Heart right ventricle (tissue), 16 donors: ENCODE measurements around the gene SUFU. TPM values are rescaled to one million over a fixed set of nuclear protein-coding genes. Genes with fewer than 3 reads are reported as not detected.
A peak's percentile ranks its signal among the peaks of the same experiment; 100 is the strongest.

Source experiments
- ATAC-seq, 8 donors: fragments of 200-7000 bp; cut with Tn5 transposase; one replicate each; pipeline ENCODE4 v1.9.1; 2020; ENCODE audit warnings: mild to moderate bottlenecking in 8 of 8, moderate library complexity in 8 of 8, moderate number of reproducible peaks in 1 of 8
- DNase-seq, 2 donors: peaks; one replicate each; pipeline ENCODE4 v3.0.0-alpha.2; 2020
- H3K27ac ChIP-seq, 10 donors: fragments of 200-600 bp; sonication (generic) in 2 of 10; one replicate each; pipeline versions ENCODE4 v1.5.0 to v1.8.0; 2020 to 2022; ENCODE audit warnings: mild to moderate bottlenecking in 3 of 10
- H3K27me3 ChIP-seq, 7 donors: fragments of 200-600 bp; one replicate each; pipeline ENCODE4 v1.8.0; 2021 to 2022; ENCODE audit warnings: mild to moderate bottlenecking in 2 of 7
- H3K36me3 ChIP-seq, 9 donors: fragments of 200-600 bp; sonication (generic) in 1 of 9; one replicate each; pipeline versions ENCODE4 v1.5.0 to v1.8.0; 2020 to 2022; ENCODE audit warnings: mild to moderate bottlenecking in 2 of 9
- H3K4me1 ChIP-seq, 9 donors: fragments of 200-600 bp; sonication (generic) in 1 of 9; one replicate each; pipeline versions ENCODE4 v1.5.0 to v1.8.0; 2020 to 2022; ENCODE audit warnings: mild to moderate bottlenecking in 4 of 9
- H3K4me3 ChIP-seq, 10 donors: fragments of 200-600 bp; sonication (generic) in 2 of 10; one replicate each; pipeline versions ENCODE4 v1.5.0 to v1.8.0; 2020 to 2022; ENCODE audit warnings: mild to moderate bottlenecking in 7 of 10, moderate library complexity in 2 of 10
- H3K9me3 ChIP-seq, 11 donors: fragments of 200-600 bp in 10 of 11; sonication (generic) in 2 of 11; one replicate each; pipeline versions ENCODE4 v1.5.0 to v1.8.0; 2013 to 2022; ENCODE audit warnings: mild to moderate bottlenecking in 2 of 11, control low read depth in 1 of 11, moderate library complexity in 1 of 11
- WGBS, 2 donors: extraction: QIAGEN DNeasy Blood & Tissue Kit; methylation state at CpG; one replicate each; pipeline ENCODE4 v1.1.7; 2013; ENCODE audit warnings: inconsistent platforms in 1 of 2; 5-methylcytosine and 5-hydroxymethylcytosine counted together
- intact Hi-C, 10 donors: fragments of 100-400 bp; cut with DNase I; formaldehyde crosslinking; loops; one replicate each; pipeline versions ENCODE4 v1.11.1 to v1.14.2; 2022
- polyA plus RNA-seq, 2 donors: library from polyadenylated mRNA; stranded (reverse); fragments of 200-250 nt; gene quantifications; one replicate each; pipeline ENCODE4 v1.2.3, GENCODE V29; 2013
- total RNA-seq, 10 donors: library from RNA; stranded (reverse); fragmentation: NEBNext Ultra II Directional in 3 of 10; extraction: Animal tissue kit (Norgen Biotek cat#: 25700) in 3 of 10; gene quantifications; one replicate each; pipeline versions ENCODE4 v1.2.1 to v1.2.4, GENCODE V29; 2021 to 2023
- TF ChIP-seq, protein P1 (sequence below), 9 donors: fragments of 200-600 bp; sonication (generic) in 2 of 9; IDR thresholded peaks; one replicate each; pipeline versions ENCODE4 v1.5.0 to v1.8.0; 2021 to 2022; ENCODE audit warnings: antibody characterized with exemption in 9 of 9, mild to moderate bottlenecking in 5 of 9, moderate library complexity in 1 of 9
- donor health status: Arrhythmogenic right ventricular cardiomyopathy.
- donor health status: ischemic (EF 13 %, LVEDD 7.1; RV severe dilation, severe dysfunction).
- donor health status: healthy with polysubstance abuse.
- donor health status: DM: no; HTN: yes; CAD: no.
- donor health status: DM: no; HTN: no; CAD: no.
- donor health status: ischemic (EF 25% LVEDD 6.9; RV normal size, moderate dysfunction).
- donor health status: ischemic (EF 25% LVEDD 5.7; RV mildly dilated, moderate dysfunction).
- donor health status: healthy.
- donor health status: DM: yes; HTN: yes; CAD: no.
- donor health status: Ischemic cardiomyopathy.
- donor health status: ischemic (EF 35%, LVEDD 5.7; RV mildly dilated, moderate dysfunction).
- donor health status: nonischemic (EF 11% LVEDD 7.7; RV severe dilation, severe dysfunction).
- donor health status: DM: yes; HTN: yes; CAD: no.
- donor health status: PGD.
- donor health status: ischemic (EF 29% LVEDD 5.4; RV normal size, mild dysfunction).
- donor health status: nonischemic (EF 23%, LVEDD 6.1; RV moderate dilation, normal function).

The SUFU gene
- total and polyA plus RNA-seq, 12 donors, result 3.3 to 10.1 (median 7.2) TPM

DNA sequence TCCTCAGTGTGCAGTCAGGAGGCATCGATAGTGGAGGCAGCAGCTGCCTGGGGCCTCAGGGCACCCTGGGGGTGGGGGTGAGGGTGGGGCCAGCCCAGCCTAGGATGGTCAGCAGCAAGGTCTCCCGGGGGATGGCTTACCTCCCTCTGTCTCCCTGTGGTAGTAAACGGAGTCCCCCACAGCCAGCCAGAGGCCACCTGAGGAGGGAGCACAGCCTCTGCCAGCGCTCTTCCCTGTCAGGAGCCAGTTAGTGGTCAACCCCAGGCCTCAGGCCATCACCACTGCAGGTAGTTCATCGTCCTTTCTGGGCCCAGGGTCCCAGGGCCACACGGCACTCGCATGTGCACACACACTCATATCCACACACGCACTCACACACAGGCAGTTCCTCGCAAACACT lies 23.4 kb upstream of the SUFU start:
- no peak overlapping the region for H3K4me3 ChIP-seq
- H3K9me3 ChIP-seq, result no peaks in the 10 kb centered on the region
- WGBS, 2 donors, result 90 to 91% methylated on average over 9 of the region's 9 CpGs
- intact Hi-C loops, result no loop called here
- ATAC-seq (no peak), DNase-seq (no peak)
- TF ChIP-seq, protein P1, sequence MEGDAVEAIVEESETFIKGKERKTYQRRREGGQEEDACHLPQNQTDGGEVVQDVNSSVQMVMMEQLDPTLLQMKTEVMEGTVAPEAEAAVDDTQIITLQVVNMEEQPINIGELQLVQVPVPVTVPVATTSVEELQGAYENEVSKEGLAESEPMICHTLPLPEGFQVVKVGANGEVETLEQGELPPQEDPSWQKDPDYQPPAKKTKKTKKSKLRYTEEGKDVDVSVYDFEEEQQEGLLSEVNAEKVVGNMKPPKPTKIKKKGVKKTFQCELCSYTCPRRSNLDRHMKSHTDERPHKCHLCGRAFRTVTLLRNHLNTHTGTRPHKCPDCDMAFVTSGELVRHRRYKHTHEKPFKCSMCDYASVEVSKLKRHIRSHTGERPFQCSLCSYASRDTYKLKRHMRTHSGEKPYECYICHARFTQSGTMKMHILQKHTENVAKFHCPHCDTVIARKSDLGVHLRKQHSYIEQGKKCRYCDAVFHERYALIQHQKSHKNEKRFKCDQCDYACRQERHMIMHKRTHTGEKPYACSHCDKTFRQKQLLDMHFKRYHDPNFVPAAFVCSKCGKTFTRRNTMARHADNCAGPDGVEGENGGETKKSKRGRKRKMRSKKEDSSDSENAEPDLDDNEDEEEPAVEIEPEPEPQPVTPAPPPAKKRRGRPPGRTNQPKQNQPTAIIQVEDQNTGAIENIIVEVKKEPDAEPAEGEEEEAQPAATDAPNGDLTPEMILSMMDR (IDR thresholded peaks at IDR 0.05), result no peak
- H3K36me3 ChIP-seq, result peaks cover 9 to 81% (median 56%) of the 10 kb centered on the region in 9 donors
- H3K27me3 ChIP-seq, result no peaks in the 10 kb centered on the region
- peak overlapping the region in 1 of 10 donors; percentile 77 for H3K27ac ChIP-seq
- H3K4me1 ChIP-seq, result peaks cover 4 to 16% (median 11%) of the 10 kb centered on the region in 9 donors

DNA sequence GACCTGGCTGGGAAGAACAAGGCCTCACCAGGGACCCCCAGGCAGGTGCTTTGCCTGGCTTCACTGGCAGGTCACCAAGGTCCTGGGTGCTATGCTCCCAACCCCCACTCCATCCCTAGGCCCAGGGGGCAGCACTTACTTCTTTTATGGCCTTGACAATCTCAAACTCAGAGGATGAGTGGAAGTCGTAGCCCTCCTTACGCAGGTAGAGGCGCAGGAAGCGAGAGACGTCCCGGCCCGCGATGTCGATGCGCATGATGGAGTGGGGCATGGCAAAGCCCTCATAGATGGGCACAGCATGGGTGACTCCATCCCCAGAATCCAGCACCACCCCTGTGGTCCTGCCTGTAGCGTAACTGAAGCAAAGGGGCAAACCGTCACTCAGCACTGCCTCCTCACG lies 19.8 kb upstream of the SUFU start:
- TF ChIP-seq, protein P1 (IDR thresholded peaks at IDR 0.05), result no peak
- peaks cover 14 to 100% (median 92%) of the 10 kb centered on the region in 9 donors for H3K36me3 ChIP-seq

DNA sequence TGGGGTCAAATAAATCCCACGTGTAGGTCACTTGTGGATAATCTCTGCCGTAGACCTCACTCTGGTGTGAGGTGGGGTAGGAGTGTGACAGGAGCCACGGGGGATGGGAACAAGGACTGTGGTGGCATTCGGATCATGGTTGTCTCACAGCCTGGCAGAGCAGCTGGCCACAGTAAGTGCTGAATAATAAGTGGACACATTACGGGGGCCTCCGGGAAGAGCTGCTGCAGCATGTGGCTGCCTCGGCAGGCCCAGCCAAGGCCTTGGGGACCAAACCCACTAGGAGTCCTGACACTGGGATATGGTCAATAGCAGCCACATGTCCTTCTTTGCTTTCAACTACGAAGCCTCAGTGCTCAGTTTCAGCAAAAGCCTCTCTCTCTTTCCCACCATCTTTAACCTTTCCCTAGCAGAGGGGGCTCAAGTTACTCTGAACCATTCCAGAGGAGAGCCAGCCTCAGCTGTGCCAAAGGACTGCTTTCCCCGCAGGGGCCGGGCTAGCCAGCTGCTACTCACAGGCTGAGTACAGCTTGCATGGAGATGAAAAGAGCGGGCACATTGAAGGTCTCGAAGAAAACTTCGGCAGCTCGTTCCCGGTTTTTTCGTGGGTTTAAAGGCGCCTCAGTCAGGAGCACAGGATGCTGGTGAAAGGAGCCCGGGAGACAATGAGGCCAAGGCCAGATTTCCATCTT lies 18.5 kb upstream of the SUFU start:
- peaks cover 0 to 3% (median 0%) of the 10 kb centered on the region in 9 donors for H3K4me1 ChIP-seq
- TF ChIP-seq, protein P1 (IDR thresholded peaks at IDR 0.05), result no peak
- H3K27ac ChIP-seq, result no peak overlapping the region
- intact Hi-C loops, result no loop called here
- 86 to 87% methylated on average over 18 of the region's 18 CpGs for WGBS, 2 donors
- no peaks in the 10 kb centered on the region for H3K27me3 ChIP-seq
- DNase-seq (no peak), ATAC-seq (no peak)
- peaks cover 14 to 100% (median 90%) of the 10 kb centered on the region in 9 donors for H3K36me3 ChIP-seq
- no peak overlapping the region for H3K4me3 ChIP-seq
- H3K9me3 ChIP-seq, result no peaks in the 10 kb centered on the region

More for the DNA sequence above, 19.8 kb upstream of the SUFU start:
- Histone ChIP-seq H3K4me3 (no peak overlapping the region), H3K4me1 (peaks cover 4 to 15% (median 9%) of the 10 kb centered on the region in 9 donors), H3K9me3 (no peaks in the 10 kb centered on the region), H3K27ac (no peak overlapping the region), H3K27me3 (no peaks in the 10 kb centered on the region)
- 93 to 96% methylated on average over 13 of the region's 13 CpGs for WGBS, 2 donors
- DNase-seq, result no peak
- intact Hi-C loops, result no loop called here
- no peak for ATAC-seq

DNA sequence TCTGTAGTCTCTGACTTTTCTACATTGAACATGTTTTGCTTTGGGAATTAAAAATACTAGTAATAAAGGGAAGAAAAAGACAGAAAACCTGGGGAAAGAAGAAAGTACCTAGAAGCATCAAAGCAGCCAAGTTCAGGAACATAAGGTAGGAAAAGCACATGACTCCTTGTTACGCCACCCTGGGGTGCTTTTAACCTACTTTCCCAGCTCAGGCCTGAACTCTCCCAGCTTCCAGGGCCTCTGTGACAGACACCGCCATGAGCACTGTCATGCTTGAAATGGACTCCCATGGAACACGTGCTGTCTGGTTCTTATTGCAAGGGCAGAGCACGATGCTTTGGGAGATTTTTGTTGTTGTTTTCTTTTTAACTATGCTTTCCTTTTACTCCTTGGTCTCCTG lies 12.6 kb upstream of the SUFU start:
- Histone ChIP-seq H3K27ac (peak overlapping the region in 1 of 10 donors; percentile 6), H3K9me3 (no peaks in the 10 kb centered on the region), H3K4me1 (peaks cover 3 to 41% (median 33%) of the 10 kb centered on the region in 9 donors), H3K27me3 (no peaks in the 10 kb centered on the region), H3K36me3 (peaks cover 4 to 81% (median 33%) of the 10 kb centered on the region in 9 donors), H3K4me3 (no peak overlapping the region)
- no peak for ATAC-seq
- DNase-seq, result no peak
- intact Hi-C loops, result no loop called here
- 75 to 85% methylated on average over 4 of the region's 4 CpGs for WGBS, 2 donors
- TF ChIP-seq, protein P1 (IDR thresholded peaks at IDR 0.05), result no peak
